H9 (cell line): ENCODE measurements around the gene KAT14. TPM values are rescaled to one million over a fixed set of nuclear protein-coding genes. Genes with fewer than 3 reads are reported as not detected.
"Not testable (repeated sequence)": the region's sequence is repeated elsewhere in the genome, so short reads cannot be mapped to it uniquely, and the experiment has no call there.

Source experiments
- DNase-seq: peaks from one replicate; pipeline ENCODE4 v3.0.0-alpha.2; 2017
- H2AFZ ChIP-seq: one replicate; pipeline ENCODE4 v1.6.1; 2013; ENCODE audit warnings: mild to moderate bottlenecking, low read length, control low read depth, moderate library complexity
- H2AK5ac ChIP-seq: 2 replicates; pipeline ENCODE4 v1.6.1; 2013; ENCODE audit warnings: low read length, control low read depth, mixed read lengths; ENCODE audit not compliant: insufficient read length
- H2BK120ac ChIP-seq: one replicate; pipeline ENCODE4 v1.6.1; 2013; ENCODE audit warnings: low read depth, mild to moderate bottlenecking, low read length, control low read depth, inconsistent platforms; ENCODE audit not compliant: poor library complexity, severe bottlenecking
- H2BK12ac ChIP-seq: 2 replicates; pipeline ENCODE4 v1.6.1; 2013; ENCODE audit warnings: low read length, control low read depth, mixed read lengths, low read depth; ENCODE audit not compliant: insufficient read length
- H2BK15ac ChIP-seq: 2 replicates; pipeline ENCODE4 v1.6.1; 2013; ENCODE audit warnings: low read depth, low read length, control low read depth
- H2BK20ac ChIP-seq: one replicate; pipeline ENCODE4 v1.6.1; 2013; ENCODE audit warnings: low read depth, mild to moderate bottlenecking, low read length, control low read depth, inconsistent platforms; ENCODE audit not compliant: poor library complexity, severe bottlenecking
- H2BK5ac ChIP-seq: 2 replicates; pipeline ENCODE4 v1.6.1; 2013; ENCODE audit warnings: low read length, control low read depth, mixed read lengths; ENCODE audit not compliant: insufficient read length
- H3K14ac ChIP-seq: 2 replicates; pipeline ENCODE4 v1.6.1; 2013; ENCODE audit warnings: low read length, control low read depth; ENCODE audit not compliant: insufficient read depth
- H3K18ac ChIP-seq: 2 replicates; pipeline ENCODE4 v1.6.1; 2013; ENCODE audit warnings: low read depth, mild to moderate bottlenecking, mixed read lengths, low read length, control low read depth; ENCODE audit not compliant: insufficient read length
- H3K23ac ChIP-seq: 2 replicates; pipeline ENCODE4 v1.6.1; 2013; ENCODE audit warnings: low read length, control low read depth, mixed read lengths, low read depth; ENCODE audit not compliant: insufficient read length
- H3K23me2 ChIP-seq: 2 replicates; pipeline ENCODE4 v1.6.1; 2013; ENCODE audit warnings: low read depth, mild to moderate bottlenecking, mixed read lengths, low read length, control low read depth; ENCODE audit not compliant: insufficient read length, poor library complexity, severe bottlenecking
- H3K27ac ChIP-seq: 2 replicates; pipeline ENCODE4 v1.5.1; 2013; ENCODE audit warnings: low read length, control low read depth, mixed read lengths, low read depth; ENCODE audit not compliant: insufficient read length
- H3K27me3 ChIP-seq: 2 replicates; pipeline ENCODE4 v1.6.1; 2013; ENCODE audit warnings: low read length, control low read depth, inconsistent platforms; ENCODE audit not compliant: insufficient read depth
- H3K4ac ChIP-seq: 2 replicates; pipeline ENCODE4 v1.6.1; 2013; ENCODE audit warnings: low read depth, mild to moderate bottlenecking, control low read depth, inconsistent platforms, low read length, moderate library complexity
- H3K4me1 ChIP-seq: 2 replicates; pipeline ENCODE4 v1.6.1; 2013; ENCODE audit warnings: low read length, control low read depth, inconsistent platforms; ENCODE audit not compliant: insufficient read depth
- H3K4me2 ChIP-seq: 2 replicates; pipeline ENCODE4 v1.6.1; 2013; ENCODE audit warnings: low read length, control low read depth, mixed read lengths; ENCODE audit not compliant: insufficient read length, insufficient read depth
- H3K56ac ChIP-seq: 2 replicates; pipeline ENCODE4 v1.6.1; 2013; ENCODE audit warnings: low read depth, mild to moderate bottlenecking, mixed read lengths, low read length, control low read depth; ENCODE audit not compliant: insufficient read length
- H3K79me1 ChIP-seq: 2 replicates; pipeline ENCODE4 v1.6.1; 2013; ENCODE audit warnings: low read depth, mild to moderate bottlenecking, moderate library complexity, low read length, control low read depth, inconsistent platforms; ENCODE audit not compliant: insufficient read depth, poor library complexity, severe bottlenecking
- H3K79me2 ChIP-seq: 2 replicates; pipeline ENCODE4 v1.6.1; 2013; ENCODE audit warnings: low read length, control low read depth, inconsistent platforms; ENCODE audit not compliant: insufficient read depth
- H3K9ac ChIP-seq: 2 replicates; pipeline ENCODE4 v1.6.1; 2013; ENCODE audit warnings: low read length, control low read depth, mixed read lengths; ENCODE audit not compliant: insufficient read length; ENCODE audit errors: extremely low read depth
- H3K9me3 ChIP-seq: one replicate; pipeline ENCODE4 v1.6.1; 2013; ENCODE audit warnings: low read depth, low read length, inconsistent platforms; ENCODE audit not compliant: control insufficient read depth
- H3T11ph ChIP-seq: one replicate; pipeline ENCODE4 v1.6.1; 2013; ENCODE audit warnings: mild to moderate bottlenecking, low read length, control low read depth, inconsistent platforms
- H4K20me1 ChIP-seq: one replicate; pipeline ENCODE4 v1.6.1; 2013; ENCODE audit not compliant: control insufficient read depth, insufficient read length, insufficient read depth
- H4K5ac ChIP-seq: 2 replicates; pipeline ENCODE4 v1.6.1; 2013; ENCODE audit warnings: low read depth, mild to moderate bottlenecking, mixed read lengths, low read length, control low read depth; ENCODE audit not compliant: insufficient read length
- H4K8ac ChIP-seq: replicated peaks from 2 replicates; pipeline ENCODE4 v1.6.1; 2013; ENCODE audit warnings: low read length, control low read depth, mixed read lengths, low read depth; ENCODE audit not compliant: insufficient read length
- H4K91ac ChIP-seq: 2 replicates; pipeline ENCODE4 v1.6.1; 2013; ENCODE audit warnings: low read depth, mild to moderate bottlenecking, moderate library complexity, mixed read lengths, low read length, control low read depth; ENCODE audit not compliant: insufficient read length
- H3K27ac Mint-ChIP-seq, 3 experiments: 2 replicates in 2 of 3; 3 replicates in 1 of 3; pipeline ENCODE4 v1.8.0; 2020 to 2021; ENCODE audit warnings: mixed read lengths in 3 of 3, mild to moderate bottlenecking in 1 of 3, moderate library complexity in 1 of 3
- H3K27me3 Mint-ChIP-seq: 2 replicates; pipeline ENCODE4 v1.8.0; 2021; ENCODE audit warnings: low read depth, mild to moderate bottlenecking, moderate library complexity, mixed read lengths
- H3K36me3 Mint-ChIP-seq, 3 experiments: 2 replicates in 2 of 3; 3 replicates in 1 of 3; pipeline ENCODE4 v1.8.0; 2020 to 2021; ENCODE audit warnings: low read depth in 3 of 3, mixed read lengths in 3 of 3; ENCODE audit not compliant: insufficient read depth in 1 of 3
- H3K4me1 Mint-ChIP-seq, 2 experiments: 2 replicates each; pipeline ENCODE4 v1.8.0; 2020; ENCODE audit warnings: mixed read lengths in 2 of 2
- H3K4me3 Mint-ChIP-seq, 2 experiments: 2 replicates in 1 of 2; 3 replicates in 1 of 2; pipeline ENCODE4 v1.8.0; 2020 to 2021; ENCODE audit warnings: mild to moderate bottlenecking in 2 of 2, mixed read lengths in 2 of 2, moderate library complexity in 1 of 2
- H3K9me3 Mint-ChIP-seq, 2 experiments: 2 replicates in 1 of 2; 3 replicates in 1 of 2; pipeline ENCODE4 v1.8.0; 2020; ENCODE audit warnings: mild to moderate bottlenecking in 2 of 2, mixed read lengths in 2 of 2, moderate library complexity in 1 of 2
- CTCF ChIP-seq: fragments of 200-600 bp; sonication (generic); conservative IDR thresholded peaks from 3 replicates; pipeline ENCODE4 v1.8.0; 2021; ENCODE audit warnings: antibody characterized with exemption, mild to moderate bottlenecking
- WGBS: extraction: QIAGEN DNeasy Blood & Tissue Kit; methylation state at CpG from one replicate; pipeline ENCODE4 v1.1.7; 2013; ENCODE audit warnings: missing lambda C conversion rate, low lambda C conversion rate, mixed read lengths; ENCODE audit not compliant: insufficient read length; ENCODE audit errors: extremely low coverage; 5-methylcytosine and 5-hydroxymethylcytosine counted together
- long read RNA-seq: library from polyadenylated mRNA; unstranded; transcript quantifications from one replicate; pipeline ENCODE4 v2.0.0, GENCODE V29; 2020
- total RNA-seq: library from RNA; stranded (reverse); gene quantifications from 2 replicates; pipeline ENCODE4 v1.2.1, GENCODE V29; 2021

Gene KAT14
- total RNA-seq, result 19.2 and 21.5 TPM in 2 replicates
- long read RNA-seq, transcript KAT14-203 (2 exons, 949 nt), result major isoform, 8 of 179 reads
- long read RNA-seq, partial matches to known transcripts, result 26 of 179 reads
- long read RNA-seq, other reads (novel, unspliced or antisense), result 141 of 179 reads

- Mint-ChIP-seq H3K4me3 (peak within 1 kb of the TSS; percentile 86 to 93), H3K4me1 (peaks cover 14 to 18% of the 10 kb centered on the region in 2 experiments), H3K36me3 (peaks cover 6 to 8% (median 8%) of the 10 kb centered on the region in 3 experiments), H3K27ac (peak within 1 kb of the TSS; percentile 28 to 94 (median 40); a peak in 4 of 7 replicates), H3K27me3 (no peaks in the 10 kb centered on the region; the same call in 1 of the 2 replicates), H3K9me3 (no peaks in the 10 kb centered on the region)
- DNase-seq, result peak; percentile 93
- Histone ChIP-seq H2AK5ac (no peak within 1 kb of the TSS), H3K56ac (no peak within 1 kb of the TSS), H3K23me2 (no peaks in the 10 kb centered on the region), H3K79me2 (peaks cover 17% of the 10 kb centered on the region; the same call in 1 of the 2 replicates), H2AFZ (no peak within 1 kb of the TSS), H4K5ac (no peak within 1 kb of the TSS), H3K27ac (no peak within 1 kb of the TSS), H2BK20ac (no peak within 1 kb of the TSS), H3K23ac (no peak within 1 kb of the TSS), H3K9me3 (no peaks in the 10 kb centered on the region), H2BK12ac (no peak within 1 kb of the TSS), H3K14ac (peak within 1 kb of the TSS; percentile 82), H3K79me1 (no peaks in the 10 kb centered on the region), H4K20me1 (peaks cover 2% of the 10 kb centered on the region), H3T11ph (no peak within 1 kb of the TSS), H3K18ac (peak within 1 kb of the TSS; percentile 58), H2BK15ac (no peak within 1 kb of the TSS), H2BK120ac (no peak within 1 kb of the TSS), H3K4ac (no peak within 1 kb of the TSS), H2BK5ac (no peak within 1 kb of the TSS), H3K27me3 (no peaks in the 10 kb centered on the region), H3K9ac (peak within 1 kb of the TSS; percentile 74), H3K4me2 (peak within 1 kb of the TSS; percentile 78), H4K91ac (no peak within 1 kb of the TSS), H3K4me1 (peaks cover 4% of the 10 kb centered on the region; the same call in 1 of the 2 replicates), H4K8ac (no peak within 1 kb of the TSS)
- TF ChIP-seq CTCF, result no peak
- no CpG with 5 or more reads among the region's 87 CpGs for WGBS
Observed at GRCh38 chr20:18137412-18138265, at the start of gene KAT14, which contains the start of gene PET117. Gene KAT14, plus strand, starts transcription at chr20:18137863. Its CDS starts 4,798 bp downstream, at chr20:18142661. Gene PET117, plus strand, starts transcription at chr20:18137863. Its CDS starts 93 bp downstream, at chr20:18137956.

GRCh38 chr20:18088298-18088697 lies 49.4 kb upstream of the KAT14 start:
- H3K79me1 ChIP-seq, H3T11ph ChIP-seq, H3K18ac ChIP-seq, H3K56ac ChIP-seq, H3K23me2 ChIP-seq, H3K9me3 Mint-ChIP-seq, H3K27ac ChIP-seq, H4K8ac ChIP-seq, H2BK15ac ChIP-seq, H3K9ac ChIP-seq, H3K27ac Mint-ChIP-seq, H3K9me3 ChIP-seq, H3K79me2 ChIP-seq, H4K5ac ChIP-seq, H4K20me1 ChIP-seq, H3K27me3 Mint-ChIP-seq, H2BK5ac ChIP-seq, H2AFZ ChIP-seq, H2BK20ac ChIP-seq, H3K4ac ChIP-seq, H3K36me3 Mint-ChIP-seq, H3K27me3 ChIP-seq, H2BK120ac ChIP-seq, H2BK12ac ChIP-seq, H4K91ac ChIP-seq, H3K23ac ChIP-seq, H3K14ac ChIP-seq, H3K4me3 Mint-ChIP-seq, H3K4me1 ChIP-seq, H2AK5ac ChIP-seq, H3K4me2 ChIP-seq, DNase-seq: not testable (repeated sequence)
- WGBS, result no CpG with 5 or more reads among the region's 3 CpGs
- H3K4me1 Mint-ChIP-seq, result peaks cover 5 to 13% of the 10 kb centered on the region in 2 experiments; a peak in 3 of 4 replicates
